Kidney (tissue), 14 donors: ENCODE results near the gene DNAH17. TPM values are rescaled to one million over a fixed set of nuclear protein-coding genes. Genes with fewer than 3 reads are reported as not detected.

Experiments used
- DNase-seq, 5 donors: peaks; one replicate each; pipeline ENCODE4 v3.0.0-alpha.2; 2013 to 2020
- FAIRE-seq: peaks from 2 replicates; lab custom pipeline; 2012; peaks lifted over from hg19 to GRCh38; lab: Jason Lieb, UNC
- H3K27ac ChIP-seq, 2 donors: one replicate each; pipeline ENCODE4 v1.7.0; 2013; ENCODE audit warnings: low read depth in 2 of 2, low read length in 2 of 2, inconsistent platforms in 1 of 2
- H3K27me3 ChIP-seq: one replicate; pipeline ENCODE4 v1.7.1; 2013; ENCODE audit warnings: low read length, inconsistent platforms; ENCODE audit not compliant: control insufficient read depth, insufficient read depth
- H3K36me3 ChIP-seq, 3 donors: one replicate each; pipeline versions ENCODE4 v1.7.0 to v1.7.1; 2013; ENCODE audit warnings: low read length in 3 of 3, control low read depth in 1 of 3, inconsistent platforms in 1 of 3; ENCODE audit not compliant: insufficient read depth in 3 of 3, control insufficient read depth in 2 of 3
- H3K4me1 ChIP-seq, 3 donors: one replicate each; pipeline versions ENCODE4 v1.7.0 to v1.7.1; 2013; ENCODE audit warnings: low read length in 3 of 3, inconsistent platforms in 1 of 3, low read depth in 1 of 3; ENCODE audit not compliant: control insufficient read depth in 2 of 3, insufficient read depth in 2 of 3
- H3K4me3 ChIP-seq, 3 donors: one replicate each; pipeline versions ENCODE4 v1.7.0 to v1.8.1; 2013; ENCODE audit warnings: low read length in 3 of 3, control low read depth in 1 of 3, inconsistent platforms in 1 of 3
- H3K9ac ChIP-seq, 3 donors: one replicate each; pipeline versions ENCODE4 v1.7.0 to v1.7.1; 2013; ENCODE audit warnings: low read length in 3 of 3, control low read depth in 1 of 3, inconsistent platforms in 1 of 3
- H3K9me3 ChIP-seq, 3 donors: one replicate each; pipeline versions ENCODE4 v1.7.0 to v1.7.1; 2013; ENCODE audit warnings: low read length in 3 of 3, control low read depth in 1 of 3, inconsistent platforms in 1 of 3; ENCODE audit not compliant: control insufficient read depth in 2 of 3, insufficient read depth in 1 of 3
- intact Hi-C: fragments of 100-400 bp; cut with DNase I; formaldehyde crosslinking; loops from one replicate; pipeline ENCODE4 v1.11.1; 2022
- polyA plus RNA-seq: library from polyadenylated mRNA; stranded (reverse); fragments of 350-450 nt; fragmentation: Illumina TruSeq; extraction: RNeasy Lipid Tissue Mini Kit (QIAGEN cat#74804); gene quantifications from one replicate; pipeline ENCODE4 v1.2.3, GENCODE V29; 2014; ENCODE audit warnings: low read depth, low replicate concordance; ENCODE audit not compliant: insufficient read depth
- total RNA-seq: library from RNA; stranded (reverse); fragmentation: NEBNext Ultra II Directional; extraction: Animal tissue kit (Norgen Biotek cat#: 25700); gene quantifications from one replicate; pipeline ENCODE4 v1.2.1, GENCODE V29; 2021
- TF ChIP-seq, protein P1 (sequence below): IDR thresholded peaks from 3 replicates; pipeline ENCODE4 v1.5.1; 2012; ENCODE audit warnings: mild to moderate bottlenecking, moderate library complexity, borderline replicate concordance; ENCODE audit not compliant: insufficient read depth; ENCODE audit errors: extremely low read depth
- donor health status: control.
- donor health status: control.
- donor health status: control.
- donor health status: control.
- donor health status: control.
- donor health status: DM: yes; HTN: yes; CAD: no.
- donor health status: Normal renal cell carcinoma (clear cell type).

Gene DNAH17
- total and polyA plus RNA-seq, 2 donors from 2014 or later = 0.09 to 0.17 TPM

DNA sequence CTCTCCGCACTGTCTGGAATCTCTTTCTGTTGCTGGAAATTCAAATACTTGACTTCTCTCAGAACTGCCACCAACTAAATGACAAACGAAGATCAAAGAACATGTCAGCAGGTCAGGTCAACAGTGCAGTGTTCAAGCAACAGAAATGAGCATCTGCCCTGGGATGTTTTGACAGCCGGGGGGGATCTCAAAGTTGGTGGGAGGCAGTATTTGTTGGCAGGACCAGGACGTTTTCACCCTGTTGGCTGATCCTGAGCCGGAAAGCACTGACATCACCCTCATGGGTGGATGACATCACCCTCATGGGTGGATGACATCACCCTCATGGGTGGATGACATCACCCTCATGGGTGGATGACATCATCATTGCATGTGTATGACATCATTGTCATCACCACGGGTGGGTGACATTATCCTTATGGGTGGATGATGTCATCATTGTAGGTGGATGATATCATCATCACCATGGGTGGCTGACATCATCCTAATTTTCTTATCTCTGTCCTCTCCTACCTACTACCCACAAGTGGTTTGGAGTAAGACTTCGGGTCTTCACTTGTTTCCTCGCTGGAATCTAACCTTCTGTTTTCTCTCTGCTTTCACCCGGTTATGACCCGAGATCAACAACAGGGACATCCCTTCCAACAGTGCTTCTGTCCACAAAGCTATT, 18.9 kb downstream of the DNAH17 start:
- H3K9ac ChIP-seq = no peak overlapping the region
- no peak for FAIRE-seq
- DNase-seq = no peak
- TF ChIP-seq, protein P1, sequence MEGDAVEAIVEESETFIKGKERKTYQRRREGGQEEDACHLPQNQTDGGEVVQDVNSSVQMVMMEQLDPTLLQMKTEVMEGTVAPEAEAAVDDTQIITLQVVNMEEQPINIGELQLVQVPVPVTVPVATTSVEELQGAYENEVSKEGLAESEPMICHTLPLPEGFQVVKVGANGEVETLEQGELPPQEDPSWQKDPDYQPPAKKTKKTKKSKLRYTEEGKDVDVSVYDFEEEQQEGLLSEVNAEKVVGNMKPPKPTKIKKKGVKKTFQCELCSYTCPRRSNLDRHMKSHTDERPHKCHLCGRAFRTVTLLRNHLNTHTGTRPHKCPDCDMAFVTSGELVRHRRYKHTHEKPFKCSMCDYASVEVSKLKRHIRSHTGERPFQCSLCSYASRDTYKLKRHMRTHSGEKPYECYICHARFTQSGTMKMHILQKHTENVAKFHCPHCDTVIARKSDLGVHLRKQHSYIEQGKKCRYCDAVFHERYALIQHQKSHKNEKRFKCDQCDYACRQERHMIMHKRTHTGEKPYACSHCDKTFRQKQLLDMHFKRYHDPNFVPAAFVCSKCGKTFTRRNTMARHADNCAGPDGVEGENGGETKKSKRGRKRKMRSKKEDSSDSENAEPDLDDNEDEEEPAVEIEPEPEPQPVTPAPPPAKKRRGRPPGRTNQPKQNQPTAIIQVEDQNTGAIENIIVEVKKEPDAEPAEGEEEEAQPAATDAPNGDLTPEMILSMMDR = no peak
- peaks cover 0 to 6% (median 4%) of the 10 kb centered on the region in 3 donors for H3K4me1 ChIP-seq
- H3K36me3 ChIP-seq = no peaks in the 10 kb centered on the region
- H3K27me3 ChIP-seq = no peaks in the 10 kb centered on the region
- no peaks in the 10 kb centered on the region for H3K9me3 ChIP-seq
- H3K27ac ChIP-seq = no peak overlapping the region
- intact Hi-C loops = no loop called here
- no peak overlapping the region for H3K4me3 ChIP-seq

DNA sequence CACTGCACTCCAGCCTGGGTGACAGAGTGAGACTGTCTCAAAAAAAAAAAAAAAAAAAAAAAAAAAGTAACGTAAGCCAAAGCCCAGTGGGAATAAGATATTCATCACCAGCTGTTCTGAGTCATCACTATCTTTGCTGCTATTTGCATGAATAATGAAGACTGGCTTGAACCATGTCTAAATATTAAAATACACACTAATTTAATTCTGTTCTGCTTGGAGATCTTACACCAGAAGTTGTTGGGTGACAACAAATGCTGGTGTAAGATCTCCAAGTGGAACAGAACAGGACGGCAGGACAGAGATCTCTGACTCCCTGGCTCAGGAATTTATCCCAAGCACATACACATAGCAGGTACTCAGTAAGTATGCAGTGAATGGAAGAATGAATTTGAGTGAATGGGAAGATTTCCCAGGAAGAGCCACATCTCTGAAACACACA, 19.6 kb downstream of the DNAH17 start:
- TF ChIP-seq, protein P1 = no peak
- Histone ChIP-seq H3K9ac (no peak overlapping the region), H3K36me3 (no peaks in the 10 kb centered on the region), H3K27me3 (no peaks in the 10 kb centered on the region), H3K27ac (no peak overlapping the region), H3K4me3 (no peak overlapping the region), H3K4me1 (peaks cover 0 to under 1% (median under 1%) of the 10 kb centered on the region in 3 donors), H3K9me3 (no peaks in the 10 kb centered on the region)
- intact Hi-C loops = no loop called here
- FAIRE-seq (no peak), DNase-seq (no peak)

DNA sequence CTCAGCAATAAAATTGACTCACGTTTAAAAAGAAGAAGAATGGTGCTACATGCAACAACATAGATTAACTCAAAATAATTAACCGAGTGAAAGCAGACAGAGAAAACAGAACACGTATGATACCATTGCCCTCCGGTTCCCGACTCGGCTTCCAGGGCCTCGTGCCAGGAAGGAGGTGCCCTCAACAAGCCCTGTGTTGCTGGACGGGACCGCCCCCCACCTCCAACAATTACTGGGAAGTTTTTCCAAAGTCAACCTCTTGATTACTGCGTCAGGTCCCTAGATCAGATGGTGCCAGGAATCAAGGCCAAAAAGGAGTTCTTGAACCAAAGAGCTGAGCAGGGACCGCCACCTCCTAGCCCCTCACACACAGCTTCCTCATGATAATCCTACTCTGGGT, 20.4 kb downstream of the DNAH17 start:
- DNase-seq (no peak), FAIRE-seq (no peak)
- Histone ChIP-seq H3K9ac (no peak overlapping the region), H3K9me3 (no peaks in the 10 kb centered on the region), H3K36me3 (no peaks in the 10 kb centered on the region), H3K27ac (no peak overlapping the region), H3K27me3 (no peaks in the 10 kb centered on the region), H3K4me1 (no peaks in the 10 kb centered on the region), H3K4me3 (no peak overlapping the region)
- intact Hi-C loops = no loop called here
- TF ChIP-seq, protein P1 = no peak
